Measurements from ENCODE around the gene CYP46A1.
"Not testable (repeated sequence)": the region's sequence is repeated elsewhere in the genome, so short reads cannot be mapped to it uniquely, and the experiment has no call there.

CYP46A1 gene

DNA sequence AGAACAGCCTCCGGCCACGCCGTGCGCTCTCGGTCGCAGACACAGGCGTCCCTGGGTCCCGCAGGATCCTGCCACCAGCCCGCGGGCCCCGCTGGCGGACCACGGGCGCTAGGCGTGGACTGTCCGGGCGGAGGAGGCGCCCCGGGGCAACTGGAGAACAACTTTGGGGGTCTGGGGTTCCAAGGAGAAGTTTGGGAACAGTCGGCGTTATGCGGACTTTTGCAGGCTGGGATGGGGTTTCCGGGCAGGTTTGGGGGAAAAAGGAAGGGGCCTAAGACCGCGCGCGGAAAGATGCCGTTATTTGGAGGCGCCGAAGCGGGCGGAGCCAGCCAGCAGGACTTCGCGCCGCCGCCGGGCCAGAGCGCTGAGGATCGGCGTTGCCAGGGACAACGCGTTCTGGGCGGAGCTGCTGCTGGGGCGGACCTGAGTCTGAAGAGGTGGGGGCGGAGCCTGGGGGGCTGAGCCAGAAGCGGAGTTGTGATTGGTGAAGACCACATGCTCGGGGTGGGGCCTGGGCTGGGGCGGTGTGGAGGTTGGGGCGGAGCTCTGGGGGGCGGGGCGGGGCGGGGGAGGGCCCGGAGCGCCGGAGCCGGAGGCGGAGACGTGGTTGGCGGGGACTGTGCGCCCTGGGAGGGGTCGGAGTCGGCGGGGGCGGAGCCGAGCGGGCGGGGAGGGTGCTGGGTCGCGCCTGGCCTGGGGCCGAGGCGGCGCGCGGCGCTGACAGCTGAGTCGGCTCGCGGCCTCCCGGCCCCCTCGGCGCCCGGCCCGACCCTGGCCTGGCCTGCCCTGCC, at the start of gene CYP46A1:
TSS of gene CYP46A1 (plus strand) at position 680 of the 791 bp plus-strand sequence. CDS start 120 bp downstream, outside the sequence.
- DNase-seq (ENCODE audit: low read depth) = peak; percentile 99

DNA sequence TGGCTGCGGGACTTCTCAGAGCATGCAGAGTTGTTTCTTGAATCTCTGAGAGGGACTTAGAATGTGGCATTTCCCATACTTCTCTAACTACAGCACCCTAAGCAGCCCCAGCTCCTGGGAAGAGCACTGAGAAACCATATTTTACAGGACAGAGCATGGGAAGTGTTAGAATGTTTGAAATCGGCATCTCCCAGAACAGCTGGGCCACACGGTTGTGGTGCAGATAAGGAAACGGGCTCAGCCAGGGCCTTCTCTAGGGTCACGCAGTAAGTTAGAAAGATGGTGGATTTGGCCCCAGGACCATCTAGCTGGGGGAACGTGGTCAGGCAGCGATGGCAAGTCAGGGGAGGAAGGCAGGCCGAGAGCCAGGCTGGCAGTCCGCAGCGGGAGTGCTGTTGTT, 49.7 kb upstream of the CYP46A1 start:
- DNase-seq (ENCODE audit: low read depth) = no peak

DNA sequence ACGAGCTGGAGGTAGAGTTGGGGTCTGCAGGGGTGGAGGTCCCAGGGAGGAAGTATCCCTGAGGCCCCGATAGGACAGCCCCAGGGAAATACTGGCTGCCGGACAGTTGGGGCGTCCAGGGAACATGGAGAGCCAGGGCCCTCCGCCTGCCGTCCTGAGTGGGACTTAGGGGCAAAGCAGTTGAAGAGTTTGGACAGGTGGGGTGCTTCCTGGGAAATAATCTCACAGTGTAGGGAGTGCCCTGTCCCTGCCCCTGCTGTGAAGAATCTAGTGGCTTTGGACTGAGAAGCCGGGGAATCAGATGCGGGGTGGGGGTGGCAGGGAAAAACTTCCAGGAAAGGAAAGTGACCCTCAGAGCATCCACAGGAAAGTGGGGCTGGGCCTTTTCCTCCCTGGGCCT, 49.0 kb upstream of the CYP46A1 start:
- DNase-seq (ENCODE audit: low read depth) = no peak

- DNase-seq (ENCODE audit: low read depth) = no peak
Observed at GRCh38 chr14:99636487-99636886, 47.6 kb upstream of the CYP46A1 start.

- DNase-seq (ENCODE audit: low read depth) = no peak
Observed at GRCh38 chr14:99637624-99638023, 46.5 kb upstream of the CYP46A1 start.

DNA sequence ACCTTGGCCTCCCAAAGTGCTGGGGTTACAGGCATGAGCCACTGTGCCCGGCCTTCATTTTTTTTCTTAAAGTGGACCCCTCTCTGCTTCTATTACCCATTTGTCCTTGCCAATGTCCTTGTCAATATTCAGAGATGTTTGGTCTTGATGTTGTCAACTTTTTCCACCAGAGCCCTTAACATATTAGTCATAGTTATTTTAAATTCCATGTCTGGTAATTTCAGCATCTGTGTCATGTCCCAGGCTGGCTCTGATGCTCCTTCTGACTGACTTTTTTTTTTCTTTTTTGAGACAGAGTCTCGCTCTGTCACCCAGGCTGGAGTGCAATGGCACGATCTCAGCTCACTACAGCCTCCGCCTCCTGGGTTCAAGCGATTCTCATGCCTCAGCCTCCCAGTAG, 41.3 kb upstream of the CYP46A1 start:
- DNase-seq (ENCODE audit: low read depth) = not testable (repeated sequence)

- DNase-seq (ENCODE audit: low read depth) = no peak
Observed at GRCh38 chr14:99643343-99643742, 40.8 kb upstream of the CYP46A1 start.

DNA sequence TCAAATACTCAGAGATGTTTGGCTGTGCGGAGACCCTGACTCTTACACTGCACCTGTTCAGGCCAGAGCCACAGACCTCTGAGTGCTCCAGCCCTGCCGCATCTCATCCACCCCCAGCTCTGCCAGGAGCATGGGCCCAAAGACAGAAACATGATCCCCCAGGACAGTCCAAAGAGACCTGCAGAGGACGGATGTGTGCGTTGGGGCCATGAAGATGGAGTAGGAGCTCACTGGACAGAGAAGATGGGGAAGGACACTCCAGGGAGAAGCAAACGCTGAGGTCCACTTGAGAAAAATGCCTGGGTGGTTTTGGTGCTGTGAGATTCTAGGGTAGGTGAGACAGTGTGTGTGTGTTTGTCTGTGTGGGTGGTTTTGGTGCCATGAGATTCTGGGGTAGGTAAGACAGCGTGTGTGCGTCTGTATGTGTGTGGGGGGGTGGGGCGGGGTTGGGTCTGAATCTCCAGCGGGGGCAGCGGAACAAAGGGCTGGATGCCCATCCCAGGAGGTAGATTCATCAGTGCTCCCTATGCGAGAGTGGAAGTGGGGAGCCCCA, 40.0 kb upstream of the CYP46A1 start:
- no peak for DNase-seq (ENCODE audit: low read depth)

- DNase-seq (ENCODE audit: low read depth) = no peak
Observed at GRCh38 chr14:99644723-99645544, 39.2 kb upstream of the CYP46A1 start, which contains the start of gene HHIPL1. Gene HHIPL1, plus strand, starts transcription at chr14:99645129. Its CDS starts 79 bp downstream, at chr14:99645208.

- DNase-seq (ENCODE audit: low read depth) = no peak
Observed at GRCh38 chr14:99645545-99646505, 38.3 kb upstream of the CYP46A1 start.

- no peak for DNase-seq (ENCODE audit: low read depth)
Observed at GRCh38 chr14:99647411-99647810, 36.7 kb upstream of the CYP46A1 start.

DNA sequence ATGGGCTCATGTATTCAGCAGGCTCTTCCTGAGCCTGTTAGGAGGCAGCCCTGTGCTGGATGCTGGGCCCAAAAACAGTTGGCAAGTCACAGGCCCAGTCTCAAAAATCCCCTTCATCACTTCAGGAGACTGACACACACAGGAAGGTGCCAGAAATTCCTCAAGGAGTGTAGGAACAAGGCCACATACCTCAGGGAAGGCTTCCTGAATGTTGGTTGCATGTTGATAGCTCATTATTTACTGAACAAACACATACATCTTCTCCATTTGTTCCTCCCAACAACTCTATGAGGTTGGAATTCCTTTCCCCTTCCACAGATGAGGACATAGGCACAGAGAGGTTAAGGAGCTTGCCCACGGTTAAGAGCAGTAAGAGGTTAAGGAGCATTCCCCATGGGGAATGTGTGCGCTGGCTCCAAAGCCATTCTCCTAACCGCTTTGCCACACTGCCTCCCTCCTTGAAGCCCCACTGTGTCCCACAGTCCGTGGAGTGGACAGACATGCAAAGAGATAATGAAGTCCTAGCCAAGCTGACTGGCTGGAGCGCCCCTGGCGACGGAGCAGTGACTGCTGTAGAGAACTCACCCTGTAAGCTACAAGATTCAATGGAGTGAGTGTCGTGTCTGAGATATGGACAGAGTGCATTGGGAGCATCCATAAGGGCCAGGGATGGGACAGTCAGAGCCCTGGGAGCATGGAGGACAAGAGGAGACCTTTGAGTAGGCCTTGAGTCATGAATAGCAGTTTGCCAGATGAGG, 35.9 kb upstream of the CYP46A1 start:
- no peak for DNase-seq (ENCODE audit: low read depth)

DNA sequence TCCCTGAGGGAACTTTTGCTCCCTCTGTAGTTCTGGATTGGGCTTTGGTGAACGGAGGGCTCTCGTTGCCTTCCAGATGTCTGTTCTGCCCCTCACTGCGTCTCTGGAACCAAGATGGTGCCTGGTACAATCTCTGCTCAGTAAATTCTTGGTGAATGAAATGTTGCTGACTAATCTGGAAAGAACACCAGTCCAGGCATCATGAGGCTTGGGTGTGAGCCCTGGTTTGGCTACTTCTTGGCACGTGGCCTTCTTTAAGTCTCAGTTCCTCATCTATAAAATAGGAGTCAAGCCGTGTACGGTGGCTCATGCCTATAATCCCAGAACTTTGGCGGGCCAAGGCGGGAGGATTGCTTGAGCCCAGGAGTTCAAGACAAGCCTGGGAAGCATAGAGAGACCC, 34.9 kb upstream of the CYP46A1 start:
- no peak for DNase-seq (ENCODE audit: low read depth)

DNA sequence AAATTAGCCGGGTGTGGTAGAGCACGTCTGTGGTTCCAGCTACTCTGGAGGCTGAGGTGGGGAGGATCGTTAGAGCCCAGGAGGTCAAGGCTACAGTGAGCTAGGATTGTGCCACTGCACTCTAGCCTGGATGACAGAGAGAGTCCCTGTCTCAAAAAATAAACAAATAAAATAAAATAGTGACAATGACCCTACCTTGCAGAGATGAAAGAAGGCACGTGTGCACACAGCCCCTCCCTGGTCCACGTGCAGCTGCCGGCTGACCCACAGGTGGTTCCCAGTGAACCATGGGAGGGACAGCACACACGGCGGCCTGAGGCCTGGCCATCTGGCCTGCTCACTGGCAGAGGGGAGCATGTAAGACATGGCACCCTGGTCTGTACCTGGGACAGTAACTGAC, 34.5 kb upstream of the CYP46A1 start:
- DNase-seq (ENCODE audit: low read depth) = no peak

GRCh38 chr14:99650189-99650588, 33.9 kb upstream of the CYP46A1 start:
- no peak for DNase-seq (ENCODE audit: low read depth)

DNA sequence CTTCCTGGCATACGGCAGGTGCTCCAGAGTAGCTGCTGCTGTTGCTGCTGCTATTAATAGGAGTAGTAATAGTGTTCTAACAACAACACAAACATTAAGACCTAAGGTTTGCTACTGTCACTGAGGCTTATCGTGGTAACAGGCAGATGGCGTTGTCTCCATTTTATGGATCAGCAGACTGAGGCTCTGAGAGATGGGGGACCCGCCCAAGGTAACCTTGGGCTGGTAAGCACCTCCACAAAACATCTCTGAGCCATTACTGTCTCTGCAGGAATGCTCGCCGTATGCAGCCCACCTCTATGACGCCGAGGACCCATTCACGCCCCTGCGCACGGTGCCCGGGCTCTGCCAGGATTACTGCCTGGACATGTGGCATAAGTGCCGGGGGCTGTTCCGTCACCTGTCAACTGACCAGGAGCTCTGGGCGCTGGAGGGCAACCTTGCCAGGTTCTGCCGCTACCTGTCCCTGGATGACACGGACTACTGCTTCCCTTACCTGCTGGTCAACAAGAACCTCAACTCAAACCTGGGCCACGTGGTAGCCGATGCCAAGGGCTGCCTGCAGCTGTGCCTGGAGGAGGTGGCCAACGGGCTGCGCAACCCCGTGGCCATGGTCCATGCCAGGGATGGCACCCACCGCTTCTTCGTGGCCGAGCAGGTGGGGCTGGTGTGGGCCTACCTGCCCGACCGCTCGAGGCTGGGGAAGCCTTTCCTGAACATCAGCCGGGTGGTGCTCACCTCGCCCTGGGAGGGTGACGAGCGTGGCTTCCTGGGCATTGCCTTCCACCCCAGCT, 31.9 kb upstream of the CYP46A1 start:
- DNase-seq (ENCODE audit: low read depth) = no peak

DNA sequence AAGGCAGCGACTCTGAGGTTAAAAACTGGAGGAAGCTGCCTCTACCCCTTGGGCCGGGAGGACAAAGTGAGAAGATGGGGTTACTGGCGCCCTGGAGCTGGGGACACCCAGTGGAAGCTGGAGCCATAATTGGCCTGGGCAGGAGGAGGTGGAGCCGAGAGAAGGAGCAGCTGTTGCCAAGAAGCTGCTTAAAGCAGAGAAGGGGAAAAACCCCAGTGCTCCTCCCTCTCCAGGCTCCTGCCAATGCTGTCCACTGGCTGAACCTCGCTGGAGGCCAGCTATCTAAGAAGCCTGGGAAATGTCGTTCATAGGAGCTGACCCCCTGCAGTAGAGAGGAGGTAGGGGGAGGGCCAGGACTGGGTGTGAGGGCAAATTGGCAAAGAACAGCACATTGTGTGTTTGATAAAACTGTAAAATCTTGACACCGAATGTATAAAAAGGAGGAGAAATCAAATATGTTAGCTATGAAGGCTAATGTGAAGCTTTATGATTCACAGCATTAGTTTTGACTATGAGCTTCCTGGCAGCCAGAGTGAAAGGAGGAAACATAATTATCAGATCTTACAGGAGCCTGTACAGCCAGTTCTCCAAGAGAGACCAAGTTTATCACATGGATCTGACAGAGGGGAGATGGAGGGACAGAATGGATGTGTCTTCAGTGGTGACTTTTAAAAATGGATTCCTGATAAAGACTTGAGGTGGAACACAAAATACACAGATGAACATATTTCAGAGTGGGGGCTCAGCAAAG, 29.7 kb upstream of the CYP46A1 start:
- no peak for DNase-seq (ENCODE audit: low read depth)

DNA sequence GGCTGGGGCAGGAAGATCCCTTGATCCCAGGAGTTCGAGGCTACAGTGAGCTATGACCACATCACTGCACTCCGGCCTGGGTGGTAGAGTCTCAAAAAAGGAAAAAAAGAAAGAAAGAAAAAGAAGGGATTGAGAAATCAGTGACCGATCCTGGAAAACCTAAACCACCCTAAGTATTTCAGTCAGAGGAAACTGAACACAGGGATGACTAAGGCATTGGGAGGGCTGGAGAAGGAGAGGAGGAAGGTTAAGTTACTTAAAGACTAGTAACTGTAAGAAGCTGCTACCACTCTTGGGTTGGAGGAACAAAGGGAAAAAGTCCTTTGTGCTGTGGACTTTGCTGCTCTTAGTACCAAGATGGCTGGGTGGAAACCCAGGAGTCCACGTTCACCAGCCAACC, 28.6 kb upstream of the CYP46A1 start:
- no peak for DNase-seq (ENCODE audit: low read depth)

- DNase-seq (ENCODE audit: low read depth) = no peak
Observed at GRCh38 chr14:99656171-99656570, 27.9 kb upstream of the CYP46A1 start.
